HCT116 (cell line): ENCODE results near the gene STK32B.

ENCODE experiments used
- EZH2 ChIP-seq: fragments of 200-600 bp; sonication (generic); IDR thresholded peaks from 2 replicates; pipeline ENCODE4 v1.6.1; 2017; ENCODE audit warnings: antibody characterized with exemption, mixed run types
- EZH2phosphoT487 ChIP-seq: fragments of 200-600 bp; IDR thresholded peaks from 2 replicates; pipeline ENCODE4 v1.6.1; 2018; ENCODE audit warnings: antibody characterized with exemption, borderline replicate concordance
- POLR2A ChIP-seq: IDR thresholded peaks from 2 replicates; pipeline ENCODE4 v1.7.0; 2011; ENCODE audit warnings: borderline replicate concordance; ENCODE audit not compliant: insufficient read depth, insufficient read length; ENCODE audit errors: extremely low read depth
- RAD21 ChIP-seq: IDR thresholded peaks from 2 replicates; pipeline ENCODE4 v1.6.1; 2012; ENCODE audit warnings: low read depth, mild to moderate bottlenecking
- TCF7L2 ChIP-seq: IDR thresholded peaks from 2 replicates; pipeline ENCODE4 v1.7.0; 2011; ENCODE audit warnings: borderline replicate concordance, inconsistent platforms; ENCODE audit not compliant: insufficient read depth, insufficient read length; ENCODE audit errors: extremely low read depth
- TF ChIP-seq, protein P1 (sequence below), 3 experiments: fragments of 200-600 bp in 1 of 3; sonication (generic) in 1 of 3; IDR thresholded peaks in 2 of 3; conservative IDR thresholded peaks in 1 of 3; 2 replicates each; pipeline ENCODE4 v1.5.1; 2012 to 2017; ENCODE audit warnings: low read depth in 2 of 3, low read length in 2 of 3, antibody characterized with exemption in 1 of 3, borderline replicate concordance in 1 of 3, control low read depth in 1 of 3, mild to moderate bottlenecking in 1 of 3, mixed read lengths in 1 of 3, mixed run types in 1 of 3, moderate library complexity in 1 of 3; ENCODE audit not compliant: insufficient read depth in 1 of 3

- TF ChIP-seq, protein P1, sequence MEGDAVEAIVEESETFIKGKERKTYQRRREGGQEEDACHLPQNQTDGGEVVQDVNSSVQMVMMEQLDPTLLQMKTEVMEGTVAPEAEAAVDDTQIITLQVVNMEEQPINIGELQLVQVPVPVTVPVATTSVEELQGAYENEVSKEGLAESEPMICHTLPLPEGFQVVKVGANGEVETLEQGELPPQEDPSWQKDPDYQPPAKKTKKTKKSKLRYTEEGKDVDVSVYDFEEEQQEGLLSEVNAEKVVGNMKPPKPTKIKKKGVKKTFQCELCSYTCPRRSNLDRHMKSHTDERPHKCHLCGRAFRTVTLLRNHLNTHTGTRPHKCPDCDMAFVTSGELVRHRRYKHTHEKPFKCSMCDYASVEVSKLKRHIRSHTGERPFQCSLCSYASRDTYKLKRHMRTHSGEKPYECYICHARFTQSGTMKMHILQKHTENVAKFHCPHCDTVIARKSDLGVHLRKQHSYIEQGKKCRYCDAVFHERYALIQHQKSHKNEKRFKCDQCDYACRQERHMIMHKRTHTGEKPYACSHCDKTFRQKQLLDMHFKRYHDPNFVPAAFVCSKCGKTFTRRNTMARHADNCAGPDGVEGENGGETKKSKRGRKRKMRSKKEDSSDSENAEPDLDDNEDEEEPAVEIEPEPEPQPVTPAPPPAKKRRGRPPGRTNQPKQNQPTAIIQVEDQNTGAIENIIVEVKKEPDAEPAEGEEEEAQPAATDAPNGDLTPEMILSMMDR (IDR thresholded peaks at IDR 0.05 in 2 of 3, conservative IDR thresholded peaks at IDR 0.05 in 1 of 3; ENCODE audit: borderline replicate concordance in 1 of 3, insufficient read depth in 1 of 3, low read depth in 2 of 3, low read length in 2 of 3), result no peak
- TF ChIP-seq POLR2A (no peak), EZH2 (no peak), RAD21 (no peak), TCF7L2 (no peak), EZH2phosphoT487 (no peak)
Measured at GRCh38 chr4:5222047-5222446, 170.8 kb downstream of the STK32B start.
